ENCODE measurements around the gene NIPSNAP2. TPM values are rescaled to one million over a fixed set of nuclear protein-coding genes. Genes with fewer than 3 reads are reported as not detected.
A peak's percentile ranks its signal among the peaks of the same experiment; 100 is the strongest.

Gene NIPSNAP2
- total and polyA plus RNA-seq, 7 donors = 119 to 302 (median 260) TPM

DNA sequence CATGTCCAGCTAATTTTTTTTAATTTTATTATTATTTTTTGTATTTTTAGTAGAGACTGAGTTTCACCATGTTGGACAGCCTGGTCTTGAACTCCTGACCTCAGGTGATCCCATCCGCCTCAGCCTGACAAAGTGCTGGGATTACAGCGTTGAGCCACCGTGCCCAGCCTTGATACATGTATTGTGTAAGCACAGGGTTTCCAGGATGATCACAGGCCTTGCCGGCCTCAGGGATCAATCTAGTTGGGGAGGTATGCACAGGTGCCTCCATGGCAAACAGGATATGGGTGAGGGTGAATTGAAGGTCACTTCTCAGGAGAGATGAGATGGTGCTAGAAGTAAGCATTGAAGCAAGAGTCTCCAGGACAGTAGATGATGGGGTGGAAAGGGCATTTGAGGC, 7.2 kb upstream of the NIPSNAP2 start:
- H3K9me3 ChIP-seq = no peaks in the 10 kb centered on the region
- H3K36me3 ChIP-seq (ENCODE audit: insufficient read depth in 1 of 2, low read depth in 1 of 2) = peaks cover 8 to 34% of the 10 kb centered on the region in 2 donors
- no peak for DNase-seq
- intact Hi-C loops (cut with DNase I) = no loop called here
- no peaks in the 10 kb centered on the region for H3K27me3 ChIP-seq (ENCODE audit: insufficient read depth in 3 of 3, low read length in 2 of 3)
- H3K4me3 ChIP-seq = no peak overlapping the region
- 80 to 92% (median 85%) methylated on average over 4 of the region's 4 CpGs for WGBS, 3 donors
- TF ChIP-seq CTCF (IDR thresholded peaks at IDR 0.05) = no peak
- no peak overlapping the region for H3K27ac ChIP-seq
- no peak for ATAC-seq
- H3K4me1 ChIP-seq = peaks cover 7% of the 10 kb centered on the region

- no peaks in the 10 kb centered on the region for H3K9me3 ChIP-seq
- no peak for ATAC-seq
- no peaks in the 10 kb centered on the region for H3K36me3 ChIP-seq (ENCODE audit: insufficient read depth in 1 of 2, low read depth in 1 of 2)
- intact Hi-C loops (cut with DNase I) = loop anchor here (5.0 to 10.0 kb wide), 3 partner anchors 320 to 1205 kb away; partner anchors contain the start of genes LANCL2 (in 1 of the 2) and SEC61G (in 1 of the 2)
- no peaks in the 10 kb centered on the region for H3K27me3 ChIP-seq (ENCODE audit: insufficient read depth in 3 of 3, low read length in 2 of 3)
- peaks cover 21% of the 10 kb centered on the region for H3K4me1 ChIP-seq
- WGBS, 3 donors = 71 to 76% (median 75%) methylated on average over 3 of the region's 3 CpGs
- TF ChIP-seq CTCF (IDR thresholded peaks at IDR 0.05) = no peak
- H3K27ac ChIP-seq = no peak overlapping the region
- H3K4me3 ChIP-seq = no peak overlapping the region
- DNase-seq = no peak
These were observed 2.4 kb upstream of the NIPSNAP2 start for GRCh38 chr7:55962014-55962413.

DNA sequence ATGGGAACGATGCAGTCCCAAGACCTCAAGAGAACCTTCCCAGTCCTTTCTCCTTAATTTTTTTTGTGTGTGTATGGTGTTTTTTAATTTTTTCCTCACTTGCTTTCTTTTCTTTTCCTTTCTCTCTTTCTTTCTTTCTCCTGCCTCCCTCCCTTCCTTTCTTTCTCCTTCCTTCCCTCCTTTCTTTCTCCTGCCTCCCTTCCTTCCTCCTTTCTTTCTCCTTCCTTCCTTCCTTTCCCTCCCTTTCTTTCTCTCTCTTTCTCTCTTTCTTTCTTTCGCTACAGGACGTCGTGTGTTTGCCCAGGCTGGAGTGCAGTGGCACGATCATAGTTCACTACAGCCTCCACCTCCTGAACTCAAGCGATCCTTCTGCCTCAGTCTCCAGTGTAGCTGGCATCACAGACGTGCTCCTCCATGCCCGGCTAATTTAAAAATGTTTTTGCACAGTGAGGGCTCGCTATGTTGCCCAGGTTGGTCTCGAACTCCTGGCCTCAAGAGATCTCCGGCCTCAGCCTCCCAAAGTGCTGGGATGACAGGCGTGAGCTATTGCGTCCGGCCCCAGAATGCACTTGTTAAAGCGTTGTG, 709 bp upstream of the NIPSNAP2 start:
- TF ChIP-seq CTCF (IDR thresholded peaks at IDR 0.05) = no peak
- H3K4me3 ChIP-seq = peak overlapping the region; percentile 73

GRCh38 chr7:55965100-55965470, 700 bp downstream of the NIPSNAP2 start:
- Histone ChIP-seq H3K9me3 (no peaks in the 10 kb centered on the region), H3K27me3 (ENCODE audit: insufficient read depth in 3 of 3, low read length in 2 of 3) (no peaks in the 10 kb centered on the region), H3K4me3 (peak overlapping the region; percentile 73), H3K27ac (peak overlapping the region; percentile 89), H3K36me3 (ENCODE audit: insufficient read depth in 1 of 2, low read depth in 1 of 2) (no peaks in the 10 kb centered on the region), H3K4me1 (peaks cover 37% of the 10 kb centered on the region)
- DNase-seq (no peak), ATAC-seq (no peak)
- no peak for TF ChIP-seq CTCF (IDR thresholded peaks at IDR 0.05)
- intact Hi-C loops (cut with DNase I) = loop anchor here in 1 of 2 donors (2.0 to 10.0 kb wide), 2 partner anchors 324 to 600 kb away; partner anchors contain the start of gene LANCL2
- 0 to 2% (median 1%) methylated on average over 14 of the region's 14 CpGs for WGBS, 3 donors

More for the DNA sequence above, 709 bp upstream of the NIPSNAP2 start:
- Histone ChIP-seq H3K27me3 (ENCODE audit: insufficient read depth in 3 of 3, low read length in 2 of 3) (no peaks in the 10 kb centered on the region), H3K27ac (peak overlapping the region; percentile 89), H3K36me3 (ENCODE audit: insufficient read depth in 1 of 2, low read depth in 1 of 2) (no peaks in the 10 kb centered on the region), H3K9me3 (no peaks in the 10 kb centered on the region), H3K4me1 (peaks cover 29% of the 10 kb centered on the region)
- intact Hi-C loops (cut with DNase I) = loop anchor here (1.0 to 10.0 kb wide), 5 partner anchors 12 to 1206 kb away; partner anchors contain the start of genes LANCL2 (in 1 of the 2), MRPS17 (in 1 of the 2) and SEC61G (in 1 of the 2)
- WGBS, 3 donors = 77 to 78% (median 77%) methylated on average over 15 of the region's 15 CpGs
- ATAC-seq (no peak), DNase-seq (no peak)

Data from psoas muscle (tissue), 8 donors.